ENCODE measurements around the gene OR2V1. TPM values are rescaled to one million over a fixed set of nuclear protein-coding genes. Genes with fewer than 3 reads are reported as not detected.
"Not testable (repeated sequence)": the region's sequence is repeated elsewhere in the genome, so short reads cannot be mapped to it uniquely, and the experiment has no call there.

OR2V1 gene
- total and polyA plus RNA-seq, 8 donors = not detected

GRCh38 chr5:181105391-181106025 is 25.5 kb downstream of the OR2V1 start:
- H3K27me3 ChIP-seq = peaks cover 3 to 75% (median 41%) of the 10 kb centered on the region in 3 donors
- H3K4me3 ChIP-seq = no peak overlapping the region
- H3K27ac ChIP-seq = no peak overlapping the region
- intact Hi-C loops (cut with DNase I; ENCODE audit: low total_unique reads) = no loop called here
- TF ChIP-seq EP300 (IDR thresholded peaks at IDR 0.05) (no peak), POLR2AphosphoS5 (IDR thresholded peaks at IDR 0.05) (no peak), CTCF (IDR thresholded peaks at IDR 0.05) (no peak), POLR2A (IDR thresholded peaks at IDR 0.05) (no peak)
- no peaks in the 10 kb centered on the region for H3K36me3 ChIP-seq
- WGBS, 5 donors = 41 to 80% (median 67%) methylated on average over 7 of the region's 7 CpGs
- DNase-seq = no peak
- H3K9me3 ChIP-seq = no peaks in the 10 kb centered on the region
- H3K4me1 ChIP-seq = peaks cover 0 to 2% (median 1%) of the 10 kb centered on the region in 4 donors

DNA sequence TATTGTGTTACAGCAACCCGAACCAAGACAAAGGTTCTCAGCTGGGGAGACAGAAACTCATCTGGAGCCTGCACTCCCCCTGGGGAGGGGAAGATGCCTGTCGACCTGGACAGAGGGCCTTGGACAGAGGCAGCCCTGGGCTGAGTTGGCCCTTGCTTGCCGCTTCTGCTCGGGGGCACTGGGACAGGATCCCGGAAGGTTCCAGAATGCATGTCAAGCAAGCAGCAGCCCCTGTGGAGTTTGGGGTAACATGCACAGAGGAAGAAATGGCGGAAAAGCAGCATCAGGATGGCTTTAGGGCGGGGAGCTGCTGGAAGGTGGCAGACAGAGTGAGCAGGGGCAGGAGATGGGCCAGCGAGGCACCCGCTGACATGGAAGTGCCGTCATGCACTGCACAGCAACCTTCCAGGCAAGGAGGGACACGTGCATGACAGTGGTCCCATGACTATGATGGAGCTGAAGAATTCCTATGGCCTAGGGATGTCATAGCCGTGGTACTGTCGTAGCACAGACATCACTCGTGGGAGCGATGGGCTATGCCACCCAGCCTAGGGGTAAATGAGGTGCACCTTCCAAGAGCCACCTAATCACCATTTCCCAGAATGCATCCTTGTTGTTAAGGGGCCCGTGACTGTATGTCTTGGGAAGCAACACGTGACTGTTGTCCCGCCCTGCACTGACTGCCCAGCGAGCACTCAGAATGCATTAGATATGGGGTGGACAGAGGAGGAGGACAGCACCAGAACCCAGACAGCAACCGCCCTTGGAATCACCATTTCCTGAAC is 26.2 kb downstream of the OR2V1 start:
- H3K36me3 ChIP-seq; H3K9me3 ChIP-seq; H3K4me3 ChIP-seq; H3K4me1 ChIP-seq; intact Hi-C loops (cut with DNase I; ENCODE audit: low total_unique reads); H3K27ac ChIP-seq; DNase-seq: not testable (repeated sequence)
- peaks cover 3 to 75% (median 46%) of the 10 kb centered on the region in 3 donors for H3K27me3 ChIP-seq
- WGBS, 5 donors = 25 to 73% (median 58%) methylated on average over 11 to 20 of the region's 20 CpGs

GRCh38 chr5:181104259-181104568 is 26.8 kb downstream of the OR2V1 start:
- WGBS, 5 donors = 8 to 25% (median 12%) methylated on average over 5 of the region's 5 CpGs
- H3K36me3 ChIP-seq; DNase-seq; H3K27ac ChIP-seq; H3K4me1 ChIP-seq; H3K9me3 ChIP-seq; intact Hi-C loops (cut with DNase I; ENCODE audit: low total_unique reads); H3K4me3 ChIP-seq: not testable (repeated sequence)
- peaks cover 9 to 75% (median 48%) of the 10 kb centered on the region in 3 donors for H3K27me3 ChIP-seq

GRCh38 chr5:181101930-181102674 is 28.9 kb downstream of the OR2V1 start:
- H3K36me3 ChIP-seq; DNase-seq; H3K4me1 ChIP-seq; H3K27ac ChIP-seq; intact Hi-C loops (cut with DNase I; ENCODE audit: low total_unique reads); H3K4me3 ChIP-seq; H3K9me3 ChIP-seq: not testable (repeated sequence)
- peaks cover 9 to 65% (median 36%) of the 10 kb centered on the region in 3 donors for H3K27me3 ChIP-seq
- WGBS, 5 donors = no CpG with 5 or more reads among the region's 30 CpGs

GRCh38 chr5:181101030-181101641 is 29.8 kb downstream of the OR2V1 start:
- H3K4me1 ChIP-seq; intact Hi-C loops (cut with DNase I; ENCODE audit: low total_unique reads); DNase-seq; H3K36me3 ChIP-seq; H3K27ac ChIP-seq; H3K9me3 ChIP-seq: not testable (repeated sequence)
- Histone ChIP-seq H3K27me3 (peaks cover 9 to 57% (median 31%) of the 10 kb centered on the region in 3 donors), H3K4me3 (peak overlapping the region in 1 of 4 donors; percentile 22)
- 0 to 5% methylated on average over 4 to 13 of the region's 54 CpGs; no CpG with 5 or more reads in 3 of the 5 donors for WGBS, 5 donors

DNA sequence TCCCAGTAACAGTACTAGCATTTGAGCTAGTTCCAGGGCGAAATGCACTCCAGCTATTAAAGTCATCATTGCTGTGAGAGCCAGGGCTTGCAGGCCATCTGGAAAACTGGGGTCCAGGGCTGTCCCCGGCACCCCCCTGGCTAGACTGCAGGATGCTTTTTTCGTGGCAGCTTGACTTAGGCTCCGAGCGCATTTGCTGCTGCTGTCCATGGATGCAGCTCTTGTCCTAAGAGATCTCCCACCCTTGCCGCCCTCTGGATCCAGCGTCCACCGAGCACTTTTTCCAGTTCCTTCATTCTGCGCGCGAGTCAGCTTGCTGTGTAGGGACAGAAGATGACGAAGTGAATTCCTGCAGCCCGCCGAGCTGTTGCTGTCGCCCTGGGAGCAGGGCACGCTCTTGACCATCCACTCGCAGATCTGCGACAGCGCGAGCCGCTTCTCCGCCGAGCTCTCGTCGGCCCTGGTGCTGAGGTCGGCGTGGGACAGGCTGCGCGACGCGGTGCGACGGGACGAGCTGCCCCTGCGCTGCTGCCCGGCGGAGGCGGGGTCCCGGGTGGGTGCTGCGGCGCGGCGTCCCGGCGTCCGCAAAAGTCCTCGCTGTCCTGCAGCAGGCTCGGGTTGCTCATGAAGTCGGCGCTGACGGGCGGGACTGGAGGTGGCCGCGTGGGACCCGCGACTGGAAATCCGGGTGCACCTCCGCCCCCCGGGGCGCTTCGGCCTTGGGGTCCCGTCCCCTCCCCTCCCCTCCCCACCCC is 30.7 kb downstream of the OR2V1 start:
- peak overlapping the region in 1 of 4 donors; percentile 5 for H3K4me3 ChIP-seq
- no peaks in the 10 kb centered on the region for H3K36me3 ChIP-seq
- H3K4me1 ChIP-seq = peaks cover 0 to 8% (median 6%) of the 10 kb centered on the region in 4 donors
- H3K9me3 ChIP-seq = no peaks in the 10 kb centered on the region
- 6 to 13% (median 7%) methylated on average over 30 to 60 of the region's 62 CpGs for WGBS, 5 donors
- intact Hi-C loops (cut with DNase I; ENCODE audit: low total_unique reads) = no loop called here
- TF ChIP-seq CTCF (IDR thresholded peaks at IDR 0.05) (no peak), POLR2AphosphoS5 (IDR thresholded peaks at IDR 0.05) (no peak), POLR2A (IDR thresholded peaks at IDR 0.05) (no peak), EP300 (IDR thresholded peaks at IDR 0.05) (no peak)
- peak in 1 of 2 donors; percentile 16 for DNase-seq
- H3K27ac ChIP-seq = no peak overlapping the region
- peaks cover 9 to 52% (median 29%) of the 10 kb centered on the region in 3 donors for H3K27me3 ChIP-seq
